Muscle of leg (tissue), 11 donors: Measurements from ENCODE around the gene MVB12B. TPM values are rescaled to one million over a fixed set of nuclear protein-coding genes. Genes with fewer than 3 reads are reported as not detected.

Experiments
- DNase-seq: peaks from one replicate; pipeline ENCODE4 v3.0.0; 2013
- H3K27ac ChIP-seq: one replicate; pipeline ENCODE4 v1.5.1; 2013; ENCODE audit warnings: mild to moderate bottlenecking, low read length, control low read depth
- H3K27me3 ChIP-seq: one replicate; pipeline ENCODE4 v1.6.1; 2013; ENCODE audit warnings: low read length; ENCODE audit not compliant: control insufficient read depth, insufficient read depth
- H3K36me3 ChIP-seq: one replicate; pipeline ENCODE4 v1.6.1; 2013; ENCODE audit warnings: low read length; ENCODE audit not compliant: control insufficient read depth, insufficient read depth
- H3K4me1 ChIP-seq: one replicate; pipeline ENCODE4 v1.6.1; 2013; ENCODE audit warnings: low read length; ENCODE audit not compliant: control insufficient read depth, insufficient read depth
- H3K4me3 ChIP-seq: one replicate; pipeline ENCODE4 v1.5.1; 2013; ENCODE audit warnings: low read length, control low read depth
- H3K9me3 ChIP-seq: replicated peaks from 2 replicates; pipeline ENCODE4 v1.6.1; 2013; ENCODE audit warnings: low read depth, low read length; ENCODE audit not compliant: control insufficient read depth
- WGBS: methylation state at CpG from one replicate; pipeline ENCODE4 v1.1.5; 2013; ENCODE audit warnings: missing lambda C conversion rate; ENCODE audit not compliant: insufficient coverage; 5-methylcytosine and 5-hydroxymethylcytosine counted together
- polyA plus RNA-seq, 8 donors: library from polyadenylated mRNA; unstranded; fragments of 120-200 nt; gene quantifications; one replicate each; pipeline versions ENCODE4 v1.2.1 to v1.2.3, GENCODE V29; 2013; ENCODE audit warnings: inconsistent platforms in 1 of 8, low replicate concordance in 1 of 8; ENCODE audit not compliant: insufficient read length in 8 of 8, insufficient read depth in 1 of 8
- total RNA-seq: library from RNA; stranded (reverse); fragments of 120-200 nt; gene quantifications from one replicate; pipeline ENCODE4 v1.2.4, GENCODE V29; 2013

MVB12B gene
- total and polyA plus RNA-seq, 9 donors = 11.3 to 16.7 (median 15.4) TPM

- Histone ChIP-seq H3K27ac (no peak overlapping the region), H3K27me3 (peaks cover 50% of the 10 kb centered on the region), H3K4me1 (peaks cover 17% of the 10 kb centered on the region), H3K9me3 (no peaks in the 10 kb centered on the region), H3K4me3 (no peak overlapping the region), H3K36me3 (no peaks in the 10 kb centered on the region)
- WGBS = 69% methylated on average over 8 of the region's 13 CpGs
- DNase-seq = no peak
Measured at GRCh38 chr9:126524353-126525077, 197.9 kb downstream of the MVB12B start.

- no peak overlapping the region for H3K4me3 ChIP-seq
- H3K4me1 ChIP-seq = peaks cover 13% of the 10 kb centered on the region
- 82% methylated on average over 7 of the region's 19 CpGs for WGBS
- peaks cover 40% of the 10 kb centered on the region for H3K27me3 ChIP-seq
- H3K27ac ChIP-seq = no peak overlapping the region
- no peaks in the 10 kb centered on the region for H3K36me3 ChIP-seq
- DNase-seq = no peak
- no peaks in the 10 kb centered on the region for H3K9me3 ChIP-seq
Measured at GRCh38 chr9:126526218-126527108, 199.8 kb downstream of the MVB12B start.

DNA sequence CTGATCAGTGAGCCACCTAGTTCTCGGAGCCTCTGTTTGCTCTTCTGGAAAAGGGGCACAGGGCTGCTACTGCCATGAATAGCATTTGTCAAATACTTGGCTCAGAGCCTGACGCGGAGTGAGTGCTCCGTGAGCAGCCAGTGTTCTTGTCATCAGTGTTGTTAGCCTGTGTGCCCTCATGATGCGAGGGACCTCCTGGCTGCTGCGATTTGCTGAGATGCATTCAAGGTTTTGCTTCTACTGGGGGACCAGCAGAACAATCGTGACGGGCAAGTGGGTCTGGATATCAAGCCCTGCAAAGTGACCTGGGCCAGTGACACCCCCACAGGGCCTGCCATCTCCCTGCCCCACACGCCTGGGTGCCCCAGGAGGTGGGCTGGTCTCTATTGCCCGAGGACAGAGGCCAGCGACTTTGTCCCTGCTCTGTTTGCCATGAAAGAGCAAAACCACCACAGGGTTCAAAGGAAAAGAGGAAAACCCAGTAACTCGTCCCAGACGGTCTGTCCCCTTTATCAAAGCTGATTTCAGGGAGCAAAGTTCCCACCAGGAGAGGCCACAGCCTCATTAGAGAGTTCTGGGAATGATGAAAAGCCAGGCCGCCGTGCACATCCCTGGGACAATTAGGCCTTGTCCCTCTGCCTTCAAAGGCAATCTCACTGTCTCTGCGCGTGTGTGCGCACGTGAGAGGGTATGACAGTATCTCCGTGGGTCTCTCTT, 200.6 kb downstream of the MVB12B start:
- Histone ChIP-seq H3K36me3 (no peaks in the 10 kb centered on the region), H3K27me3 (peaks cover 40% of the 10 kb centered on the region), H3K4me1 (peaks cover 16% of the 10 kb centered on the region), H3K27ac (no peak overlapping the region), H3K9me3 (no peaks in the 10 kb centered on the region), H3K4me3 (no peak overlapping the region)
- DNase-seq = no peak
- WGBS = 82% methylated on average over 17 of the region's 20 CpGs

DNA sequence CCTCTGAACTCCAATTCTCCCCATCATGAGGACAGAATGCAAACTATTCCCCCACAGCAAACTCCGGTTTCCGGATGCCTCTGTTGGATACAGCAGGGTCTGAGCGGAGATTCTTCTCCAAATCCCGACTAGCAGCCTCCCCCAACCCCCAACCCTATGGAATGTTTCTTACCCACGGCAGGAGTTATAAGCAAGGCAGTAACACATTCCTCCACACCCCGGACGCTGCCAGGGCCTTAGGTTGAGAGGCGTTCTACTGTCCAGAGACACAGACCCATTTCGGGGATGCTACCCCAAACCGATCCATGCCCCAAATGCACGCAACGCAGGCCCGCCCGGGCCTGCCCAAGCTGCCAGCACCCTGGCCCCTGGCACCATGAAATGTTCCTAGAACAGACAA, 201.5 kb downstream of the MVB12B start:
- no peaks in the 10 kb centered on the region for H3K9me3 ChIP-seq
- H3K4me3 ChIP-seq = no peak overlapping the region
- WGBS = 78% methylated on average over 14 of the region's 14 CpGs
- DNase-seq = no peak
- H3K36me3 ChIP-seq = no peaks in the 10 kb centered on the region
- H3K27ac ChIP-seq = no peak overlapping the region
- H3K27me3 ChIP-seq = peaks cover 40% of the 10 kb centered on the region
- H3K4me1 ChIP-seq = peaks cover 21% of the 10 kb centered on the region

DNA sequence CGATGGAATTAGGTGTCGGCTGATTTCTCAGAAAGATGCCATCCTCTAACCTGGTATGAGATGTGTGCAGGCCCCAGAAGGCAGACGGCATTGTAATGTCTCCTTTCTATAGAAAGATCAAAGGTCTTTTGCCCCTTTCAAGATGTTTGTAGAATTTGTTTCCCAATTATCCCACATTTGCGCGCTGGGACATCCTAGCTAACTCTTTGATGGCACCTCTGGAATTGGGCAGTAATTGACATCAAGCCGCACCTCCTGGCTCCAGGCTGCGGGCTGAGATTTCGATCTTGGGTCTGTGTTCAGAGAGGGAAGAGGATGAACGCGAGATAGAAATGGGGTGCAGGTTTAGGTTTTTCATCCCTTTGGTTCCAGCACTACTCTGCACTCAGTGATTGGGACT, 202.3 kb downstream of the MVB12B start:
- peaks cover 23% of the 10 kb centered on the region for H3K4me1 ChIP-seq
- H3K27me3 ChIP-seq = peaks cover 44% of the 10 kb centered on the region
- WGBS = 82% methylated on average over 2 of the region's 10 CpGs
- no peaks in the 10 kb centered on the region for H3K9me3 ChIP-seq
- no peak overlapping the region for H3K27ac ChIP-seq
- H3K4me3 ChIP-seq = no peak overlapping the region
- DNase-seq = no peak
- no peaks in the 10 kb centered on the region for H3K36me3 ChIP-seq

- WGBS = 61% methylated on average over 8 of the region's 10 CpGs
- Histone ChIP-seq H3K27ac (no peak overlapping the region), H3K4me3 (no peak overlapping the region), H3K9me3 (no peaks in the 10 kb centered on the region), H3K36me3 (no peaks in the 10 kb centered on the region), H3K4me1 (peaks cover 37% of the 10 kb centered on the region), H3K27me3 (peaks cover 51% of the 10 kb centered on the region)
- no peak for DNase-seq
Measured at GRCh38 chr9:126531035-126531571, 204.5 kb downstream of the MVB12B start.

- no peak overlapping the region for H3K4me3 ChIP-seq
- H3K9me3 ChIP-seq = no peaks in the 10 kb centered on the region
- H3K36me3 ChIP-seq = no peaks in the 10 kb centered on the region
- H3K27me3 ChIP-seq = peaks cover 50% of the 10 kb centered on the region
- no peak overlapping the region for H3K27ac ChIP-seq
- 44% methylated on average over 3 of the region's 5 CpGs for WGBS
- H3K4me1 ChIP-seq = peaks cover 41% of the 10 kb centered on the region
- no peak for DNase-seq
Measured at GRCh38 chr9:126531591-126531990, 205.0 kb downstream of the MVB12B start.

- H3K9me3 ChIP-seq = no peaks in the 10 kb centered on the region
- peaks cover 46% of the 10 kb centered on the region for H3K27me3 ChIP-seq
- 43% methylated on average over 6 of the region's 9 CpGs for WGBS
- H3K27ac ChIP-seq = no peak overlapping the region
- peak; percentile 59 for DNase-seq
- peaks cover 45% of the 10 kb centered on the region for H3K4me1 ChIP-seq
- no peaks in the 10 kb centered on the region for H3K36me3 ChIP-seq
- no peak overlapping the region for H3K4me3 ChIP-seq
Measured at GRCh38 chr9:126532019-126532462, 205.4 kb downstream of the MVB12B start.

DNA sequence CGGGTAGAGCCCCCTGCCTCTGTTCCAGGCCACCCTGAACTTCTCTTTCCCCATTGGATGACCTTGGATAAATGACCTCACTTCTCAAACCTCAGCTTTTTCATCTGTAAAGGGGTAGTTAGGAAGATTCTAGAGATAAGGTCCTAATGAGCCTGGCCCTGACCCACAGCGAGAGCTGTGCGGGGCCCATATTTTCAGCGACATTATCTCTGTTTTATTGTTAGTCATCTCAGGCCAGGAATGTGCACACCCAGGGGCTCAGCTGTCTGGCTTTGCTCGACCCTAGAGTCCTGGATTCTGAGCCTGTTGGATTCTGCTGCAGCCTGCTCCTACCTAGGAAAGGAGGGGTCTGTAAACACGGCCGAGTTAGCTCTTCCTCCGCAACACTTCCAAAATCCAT, 205.9 kb downstream of the MVB12B start:
- Histone ChIP-seq H3K9me3 (no peaks in the 10 kb centered on the region), H3K27ac (no peak overlapping the region), H3K4me1 (peaks cover 47% of the 10 kb centered on the region), H3K36me3 (no peaks in the 10 kb centered on the region), H3K4me3 (no peak overlapping the region), H3K27me3 (peaks cover 44% of the 10 kb centered on the region)
- DNase-seq = no peak
- WGBS = 33% methylated on average over 5 of the region's 8 CpGs
